HepG2 (cell line): ENCODE data around the gene SMURF2.

Source experiments
- BRCA1 ChIP-seq: sonication (generic); formaldehyde crosslinking; IDR thresholded peaks from 2 replicates; pipeline ENCODE4 v1.4.0; 2020; ENCODE audit warnings: missing genetic modification reagents
- ELF3 ChIP-seq: IDR thresholded peaks from 2 replicates; pipeline ENCODE4 v1.6.1; 2016; ENCODE audit warnings: missing genetic modification reagents, missing compliant biosample characterization
- NFRKB ChIP-seq: fragments of 450-650 bp; IDR thresholded peaks from 2 replicates; pipeline ENCODE4 v1.6.1; 2017
- PHF21A ChIP-seq: sonication (generic); formaldehyde crosslinking; IDR thresholded peaks from 2 replicates; pipeline ENCODE4 v1.5.0; 2020; ENCODE audit warnings: mild to moderate bottlenecking, missing genetic modification reagents
- TF ChIP-seq, protein P1 (sequence below): sonication (generic); formaldehyde crosslinking; IDR thresholded peaks from 2 replicates; pipeline ENCODE4 v1.4.0; 2020; ENCODE audit warnings: missing genetic modification reagents, borderline replicate concordance
- TF ChIP-seq, protein P2 (sequence below): sonication (generic); formaldehyde crosslinking; IDR thresholded peaks from 2 replicates; pipeline ENCODE4 v1.9.0; 2022; ENCODE audit warnings: missing genetic modification reagents, mild to moderate bottlenecking, borderline replicate concordance

GRCh38 chr17:64504769-64505339, 157.3 kb downstream of the SMURF2 start:
- TF ChIP-seq PHF21A (no peak), ELF3 (CRISPR knock-in tag) (no peak; the same call in 1 of the 2 replicates), BRCA1 (CRISPR knock-in tag) (no peak), NFRKB (no peak)
- TF ChIP-seq, protein P1, sequence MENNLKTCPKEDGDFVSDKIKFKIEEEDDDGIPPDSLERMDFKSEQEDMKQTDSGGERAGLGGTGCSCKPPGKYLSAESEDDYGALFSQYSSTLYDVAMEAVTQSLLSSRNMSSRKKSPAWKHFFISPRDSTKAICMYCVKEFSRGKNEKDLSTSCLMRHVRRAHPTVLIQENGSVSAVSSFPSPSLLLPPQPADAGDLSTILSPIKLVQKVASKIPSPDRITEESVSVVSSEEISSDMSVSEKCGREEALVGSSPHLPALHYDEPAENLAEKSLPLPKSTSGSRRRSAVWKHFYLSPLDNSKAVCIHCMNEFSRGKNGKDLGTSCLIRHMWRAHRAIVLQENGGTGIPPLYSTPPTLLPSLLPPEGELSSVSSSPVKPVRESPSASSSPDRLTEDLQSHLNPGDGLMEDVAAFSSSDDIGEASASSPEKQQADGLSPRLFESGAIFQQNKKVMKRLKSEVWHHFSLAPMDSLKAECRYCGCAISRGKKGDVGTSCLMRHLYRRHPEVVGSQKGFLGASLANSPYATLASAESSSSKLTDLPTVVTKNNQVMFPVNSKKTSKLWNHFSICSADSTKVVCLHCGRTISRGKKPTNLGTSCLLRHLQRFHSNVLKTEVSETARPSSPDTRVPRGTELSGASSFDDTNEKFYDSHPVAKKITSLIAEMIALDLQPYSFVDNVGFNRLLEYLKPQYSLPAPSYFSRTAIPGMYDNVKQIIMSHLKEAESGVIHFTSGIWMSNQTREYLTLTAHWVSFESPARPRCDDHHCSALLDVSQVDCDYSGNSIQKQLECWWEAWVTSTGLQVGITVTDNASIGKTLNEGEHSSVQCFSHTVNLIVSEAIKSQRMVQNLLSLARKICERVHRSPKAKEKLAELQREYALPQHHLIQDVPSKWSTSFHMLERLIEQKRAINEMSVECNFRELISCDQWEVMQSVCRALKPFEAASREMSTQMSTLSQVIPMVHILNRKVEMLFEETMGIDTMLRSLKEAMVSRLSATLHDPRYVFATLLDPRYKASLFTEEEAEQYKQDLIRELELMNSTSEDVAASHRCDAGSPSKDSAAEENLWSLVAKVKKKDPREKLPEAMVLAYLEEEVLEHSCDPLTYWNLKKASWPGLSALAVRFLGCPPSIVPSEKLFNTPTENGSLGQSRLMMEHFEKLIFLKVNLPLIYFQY (CRISPR knock-in tag): no peak
- TF ChIP-seq, protein P2, sequence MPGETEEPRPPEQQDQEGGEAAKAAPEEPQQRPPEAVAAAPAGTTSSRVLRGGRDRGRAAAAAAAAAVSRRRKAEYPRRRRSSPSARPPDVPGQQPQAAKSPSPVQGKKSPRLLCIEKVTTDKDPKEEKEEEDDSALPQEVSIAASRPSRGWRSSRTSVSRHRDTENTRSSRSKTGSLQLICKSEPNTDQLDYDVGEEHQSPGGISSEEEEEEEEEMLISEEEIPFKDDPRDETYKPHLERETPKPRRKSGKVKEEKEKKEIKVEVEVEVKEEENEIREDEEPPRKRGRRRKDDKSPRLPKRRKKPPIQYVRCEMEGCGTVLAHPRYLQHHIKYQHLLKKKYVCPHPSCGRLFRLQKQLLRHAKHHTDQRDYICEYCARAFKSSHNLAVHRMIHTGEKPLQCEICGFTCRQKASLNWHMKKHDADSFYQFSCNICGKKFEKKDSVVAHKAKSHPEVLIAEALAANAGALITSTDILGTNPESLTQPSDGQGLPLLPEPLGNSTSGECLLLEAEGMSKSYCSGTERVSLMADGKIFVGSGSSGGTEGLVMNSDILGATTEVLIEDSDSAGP (CRISPR knock-in tag): no peak
